LNCAP (cell line): Measurements from ENCODE around the gene SDK1.

Source experiments
- TF ChIP-seq, protein P1 (sequence below): fragments of 450-650 bp; IDR thresholded peaks from 2 replicates; pipeline ENCODE4 v1.5.1; 2017; ENCODE audit warnings: mild to moderate bottlenecking

The SDK1 gene

DNA sequence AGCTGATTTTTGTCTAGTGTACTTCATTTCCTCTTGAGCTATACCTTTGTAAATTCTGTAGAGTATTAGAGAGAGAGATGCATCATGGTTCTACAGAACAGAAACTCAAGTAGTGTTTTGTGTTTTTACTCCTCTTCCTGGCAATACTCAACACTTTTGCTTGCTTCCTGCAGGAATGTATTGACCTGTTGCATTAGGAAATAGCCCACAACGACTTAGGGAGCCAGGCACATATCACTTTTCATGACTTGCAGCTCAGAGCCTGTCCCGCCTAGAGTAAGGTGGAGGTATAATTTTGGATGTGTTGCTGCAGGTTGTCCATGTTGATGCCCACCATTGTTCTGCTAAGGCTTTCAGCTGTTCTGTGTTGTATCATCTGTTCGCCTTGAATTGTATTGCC is 216.3 kb downstream of the SDK1 start:
- TF ChIP-seq, protein P1, sequence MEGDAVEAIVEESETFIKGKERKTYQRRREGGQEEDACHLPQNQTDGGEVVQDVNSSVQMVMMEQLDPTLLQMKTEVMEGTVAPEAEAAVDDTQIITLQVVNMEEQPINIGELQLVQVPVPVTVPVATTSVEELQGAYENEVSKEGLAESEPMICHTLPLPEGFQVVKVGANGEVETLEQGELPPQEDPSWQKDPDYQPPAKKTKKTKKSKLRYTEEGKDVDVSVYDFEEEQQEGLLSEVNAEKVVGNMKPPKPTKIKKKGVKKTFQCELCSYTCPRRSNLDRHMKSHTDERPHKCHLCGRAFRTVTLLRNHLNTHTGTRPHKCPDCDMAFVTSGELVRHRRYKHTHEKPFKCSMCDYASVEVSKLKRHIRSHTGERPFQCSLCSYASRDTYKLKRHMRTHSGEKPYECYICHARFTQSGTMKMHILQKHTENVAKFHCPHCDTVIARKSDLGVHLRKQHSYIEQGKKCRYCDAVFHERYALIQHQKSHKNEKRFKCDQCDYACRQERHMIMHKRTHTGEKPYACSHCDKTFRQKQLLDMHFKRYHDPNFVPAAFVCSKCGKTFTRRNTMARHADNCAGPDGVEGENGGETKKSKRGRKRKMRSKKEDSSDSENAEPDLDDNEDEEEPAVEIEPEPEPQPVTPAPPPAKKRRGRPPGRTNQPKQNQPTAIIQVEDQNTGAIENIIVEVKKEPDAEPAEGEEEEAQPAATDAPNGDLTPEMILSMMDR: no peak

DNA sequence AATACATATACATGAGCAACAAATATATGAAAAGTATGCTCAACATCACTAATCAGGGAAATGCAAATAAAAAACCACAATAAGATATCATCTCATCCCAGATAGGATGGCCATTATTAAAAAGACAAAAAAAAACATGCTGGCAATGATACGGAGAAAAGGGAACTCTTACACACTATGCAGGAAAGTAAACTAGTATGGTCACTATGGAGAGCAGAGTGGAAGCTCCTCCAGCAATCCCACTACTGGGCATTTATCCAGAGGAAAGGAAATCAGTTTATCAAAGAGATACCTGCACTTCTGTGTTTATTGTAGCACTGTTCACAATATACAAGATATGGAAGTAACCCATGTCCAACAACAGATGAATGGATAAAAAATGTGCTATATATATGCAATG is 217.5 kb downstream of the SDK1 start:
- TF ChIP-seq, protein P1: no peak

DNA sequence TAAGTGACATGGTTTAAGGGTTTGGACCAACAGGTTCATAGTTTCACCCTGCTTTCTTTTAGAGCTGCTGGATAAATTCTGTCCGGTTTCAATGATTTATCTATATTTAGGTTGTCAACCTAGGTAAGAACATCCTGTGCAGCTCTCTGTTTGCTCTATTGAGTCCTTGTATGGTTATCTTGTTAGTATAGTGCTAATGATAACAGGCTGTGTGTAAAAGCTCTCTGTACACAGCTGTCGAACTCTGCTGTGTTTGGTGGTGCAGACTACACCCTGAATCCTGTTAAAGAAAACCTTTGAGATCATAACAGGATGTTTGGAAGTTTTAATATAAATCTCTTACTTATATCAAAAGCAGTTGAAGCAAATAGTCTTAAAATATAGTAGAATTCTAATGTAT is 219.2 kb downstream of the SDK1 start:
- TF ChIP-seq, protein P1: no peak

DNA sequence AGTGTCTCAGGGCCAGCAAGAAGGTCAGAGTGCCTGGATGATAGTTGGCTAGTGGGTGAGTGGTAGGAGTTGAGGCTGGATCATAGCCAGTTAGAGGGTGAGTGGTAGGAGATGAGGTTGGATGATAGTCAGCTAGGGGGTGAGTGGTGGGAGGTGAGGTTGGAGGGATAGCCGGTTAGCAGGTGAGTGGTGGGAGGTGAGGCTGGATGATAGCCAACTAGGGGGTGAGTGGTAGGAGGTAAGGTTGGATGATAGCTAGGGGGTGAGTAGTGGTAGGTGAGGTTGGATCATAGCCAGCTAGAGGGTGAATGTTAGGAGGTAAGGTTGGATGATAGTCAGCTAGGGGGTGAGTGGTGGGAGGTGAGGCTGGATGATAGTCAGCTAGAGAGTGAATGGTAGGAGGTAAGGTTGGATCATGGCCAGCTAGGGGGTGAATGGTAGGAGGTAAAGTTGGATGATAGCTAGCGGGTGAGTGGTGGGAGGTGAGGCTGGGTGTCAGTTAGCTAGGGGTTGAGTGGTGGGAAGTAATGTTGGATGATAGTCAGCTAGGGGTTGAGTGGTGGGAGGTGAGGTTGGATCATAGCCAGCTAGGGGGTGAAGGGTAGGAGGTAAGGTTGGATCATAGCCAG is 226.6 kb downstream of the SDK1 start:
- TF ChIP-seq, protein P1: no peak

DNA sequence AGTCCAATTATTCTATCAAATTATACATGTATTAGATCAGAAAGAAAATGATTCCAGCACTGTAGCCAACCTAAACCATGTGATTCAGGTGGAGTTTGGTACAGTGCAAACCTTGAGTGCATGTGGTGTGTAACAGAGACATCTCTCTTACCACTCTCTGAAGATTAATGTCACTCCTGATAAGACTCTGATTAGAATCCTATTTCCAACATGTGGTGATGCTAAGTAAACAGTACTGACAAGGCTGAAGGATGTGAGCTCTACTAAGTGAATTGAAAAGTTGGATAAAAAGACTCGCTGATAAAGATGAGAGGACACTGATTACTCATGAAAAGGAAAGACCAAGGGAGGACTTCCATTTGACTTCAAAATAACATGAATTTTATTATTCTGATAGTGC is 232.0 kb downstream of the SDK1 start:
- TF ChIP-seq, protein P1: no peak

DNA sequence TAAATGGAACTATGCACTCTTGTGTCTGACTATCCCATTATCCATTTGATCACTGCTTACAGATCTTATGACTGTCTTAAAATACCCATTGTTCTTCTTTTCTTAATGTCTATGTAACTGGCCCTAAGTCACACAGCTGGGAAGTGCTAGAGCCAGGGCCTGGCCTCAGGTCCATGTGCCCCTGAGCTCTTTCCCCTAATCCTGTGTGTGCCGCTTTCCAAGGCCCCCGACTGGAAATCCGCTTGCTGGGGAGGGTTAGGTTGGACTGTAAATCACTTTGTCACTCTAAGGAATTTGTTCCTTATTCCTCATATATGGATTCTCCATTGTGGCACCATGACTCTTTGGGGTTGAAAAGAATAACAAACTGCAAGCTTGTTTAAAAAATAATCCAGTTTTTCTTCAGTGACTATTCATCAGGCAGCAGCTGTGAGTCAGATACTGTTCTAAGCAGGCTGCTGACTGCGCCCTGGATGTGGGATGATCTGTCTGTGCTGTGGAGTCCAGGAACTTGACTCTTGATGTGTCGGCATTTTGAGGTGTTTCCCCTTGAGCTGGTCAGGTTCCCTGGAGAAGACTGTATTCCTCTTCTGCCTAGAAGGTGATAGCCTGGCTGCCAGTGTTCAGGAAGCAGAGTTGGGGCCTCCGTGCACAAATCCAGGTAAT is 236.3 kb downstream of the SDK1 start:
- TF ChIP-seq, protein P1: no peak

DNA sequence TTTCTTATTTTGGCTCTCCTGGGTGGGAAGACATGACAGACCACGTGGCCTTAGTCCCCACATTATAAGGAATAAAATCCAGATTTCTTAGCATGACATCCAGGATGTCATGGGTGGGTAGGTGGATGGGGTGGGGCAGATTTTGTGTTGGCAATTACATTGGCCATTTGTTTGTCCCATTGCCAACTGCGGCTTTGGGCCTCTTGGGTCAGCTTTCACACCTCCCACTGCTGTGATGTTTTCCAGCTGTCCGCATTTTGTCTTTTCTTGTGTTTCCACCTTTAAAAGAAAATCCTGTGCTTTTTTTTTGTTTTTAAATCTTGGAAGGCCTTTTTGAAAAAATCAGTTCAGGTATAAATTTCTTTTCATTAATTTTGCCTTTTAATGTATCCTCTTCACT is 237.0 kb downstream of the SDK1 start:
- TF ChIP-seq, protein P1: no peak
